Measurements from ENCODE around the gene CLECL1. TPM values are rescaled to one million over a fixed set of nuclear protein-coding genes. Genes with fewer than 3 reads are reported as not detected.

The CLECL1 gene
- total and polyA plus RNA-seq, 2 of the 4 experiments (the other 2 are of a cell fraction), result not detected

- Histone ChIP-seq H3K79me1 (ENCODE audit: low read depth in 1 of 2, low read length in 2 of 2) (no peaks in the 10 kb centered on the region), H2AK9ac (replicated peaks; ENCODE audit: low read depth, low read length, poor library complexity) (no peak overlapping the region), H3K4me1 (ENCODE audit: control insufficient read depth, insufficient read depth, low read length) (no peaks in the 10 kb centered on the region), H3K9me1 (ENCODE audit: insufficient read depth, low read length) (no peaks in the 10 kb centered on the region), H3K9ac (ENCODE audit: low read depth, low read length) (no peak overlapping the region), H3K18ac (ENCODE audit: low read depth, low read length) (no peak overlapping the region), H2BK20ac (ENCODE audit: low read depth, low read length) (no peak overlapping the region), H3K36me3 (ENCODE audit: control insufficient read depth, insufficient read depth, low read length) (no peaks in the 10 kb centered on the region), H4K8ac (ENCODE audit: low read depth in 2 of 2, low read length in 2 of 2) (no peak overlapping the region), H3K4ac (ENCODE audit: low read depth, low read length) (no peak overlapping the region), H4K5ac (ENCODE audit: low read depth, low read length) (no peak overlapping the region), H3K9me3 (ENCODE audit: control insufficient read depth, insufficient read depth, low read length) (no peaks in the 10 kb centered on the region), H2BK15ac (ENCODE audit: low read depth, low read length) (no peak overlapping the region), H2BK120ac (ENCODE audit: low read depth, low read length) (no peak overlapping the region), H3K4me3 (ENCODE audit: insufficient read depth, low read depth, low read length) (no peak overlapping the region), H3K27me3 (ENCODE audit: control insufficient read depth, insufficient read depth, low read length) (peaks cover 7% of the 10 kb centered on the region; the same call in 1 of the 2 replicates), H4K20me1 (ENCODE audit: insufficient read depth, low read length) (no peaks in the 10 kb centered on the region), H3K56ac (ENCODE audit: extremely low read depth, insufficient read depth, low read length) (no peak overlapping the region), H2AK5ac (ENCODE audit: low read depth, low read length) (no peak overlapping the region), H4K91ac (ENCODE audit: insufficient read depth, low read depth, low read length) (no peak overlapping the region), H2AFZ (replicated peaks; ENCODE audit: low read length, poor library complexity) (no peak overlapping the region), H3K27ac (ENCODE audit: insufficient read depth, low read length) (no peak overlapping the region), H3K4me2 (ENCODE audit: low read depth, low read length) (no peak overlapping the region), H3K14ac (replicated peaks; ENCODE audit: low read depth, low read length) (no peak overlapping the region), H3K23ac (ENCODE audit: low read depth, low read length) (no peak overlapping the region), H2BK5ac (ENCODE audit: low read depth, low read length, poor library complexity, severe bottlenecking) (no peak overlapping the region)
- ATAC-seq (ENCODE audit: low read depth) (no peak), DNase-seq (no peak)
- ChIA-PET POLR2A (ENCODE audit: unreplicated experiment) (no interaction called here), CTCF (no interaction called here)
- TF ChIP-seq CHD1 (IDR thresholded peaks at IDR 0.05; ENCODE audit: low read depth, low read length) (no peak), RAD21 (IDR thresholded peaks at IDR 0.05; ENCODE audit: low read length) (no peak), ELK1 (IDR thresholded peaks at IDR 0.05; ENCODE audit: borderline replicate concordance, low read depth, low read length) (no peak), CTCF (conservative IDR thresholded peaks at IDR 0.05; ENCODE audit: low read depth, low read length) (no peak), BHLHE40 (IDR thresholded peaks at IDR 0.05; ENCODE audit: low read depth, low read length) (no peak)
- in situ Hi-C loops (cut with MboI; ENCODE audit: low sequenced_read_pairs) (no loop called here), intact Hi-C loops (cut with micrococcal nuclease) (no loop called here), dilution Hi-C loops (cut with HindIII; ENCODE audit: low sequenced_read_pairs, unreplicated experiment) (no loop called here)
- no CpG with 5 or more reads among the region's 3 CpGs for WGBS, 2 experiments (ENCODE audit: extremely low coverage in 2 of 2, insufficient read length in 1 of 2)
- BruUV-seq (replicated peaks), result no TSS peak
Observed at GRCh38 chr12:9736936-9737705, 4.2 kb upstream of the CLECL1 start.
